HEK293T (cell line): Measurements from ENCODE around the gene TNPO3.

Experiments used
- CTCF ChIA-PET: fragments of 350-600 bp; formaldehyde crosslinking; extraction: SDS; loops from one replicate; lab custom pipeline; 2021; ENCODE audit warnings: antibody characterized with exemption, inconsistent platforms; lab: Yijun Ruan, JAX
- POLR2A ChIA-PET: fragments of 350-600 bp; formaldehyde crosslinking; extraction: SDS; loops from one replicate; lab custom pipeline; 2020; ENCODE audit warnings: antibody characterized with exemption, inconsistent platforms; lab: Yijun Ruan, JAX
- DNase-seq: peaks from one replicate; pipeline ENCODE4 v3.0.0; 2012; ENCODE audit warnings: mixed read lengths; ENCODE audit errors: extremely low spot score
- ARNT ChIP-seq: fragments of 450-650 bp; IDR thresholded peaks from 2 replicates; pipeline ENCODE4 v1.6.1; 2017; ENCODE audit warnings: mild to moderate bottlenecking
- BHLHE40 ChIP-seq: fragments of 450-650 bp; IDR thresholded peaks from 2 replicates; pipeline ENCODE4 v1.6.1; 2016; ENCODE audit warnings: mild to moderate bottlenecking, moderate library complexity, borderline replicate concordance
- CTBP1 ChIP-seq: fragments of 450-650 bp; IDR thresholded peaks from 2 replicates; pipeline ENCODE4 v1.6.1; 2016; ENCODE audit warnings: borderline replicate concordance
- ELF4 ChIP-seq: fragments of 450-650 bp; IDR thresholded peaks from 2 replicates; pipeline ENCODE4 v1.6.1; 2017; ENCODE audit warnings: antibody characterized with exemption
- FOXA1 ChIP-seq: fragments of 450-650 bp; IDR thresholded peaks from 2 replicates; pipeline ENCODE4 v1.6.1; 2016; ENCODE audit warnings: mild to moderate bottlenecking
- FOXK2 ChIP-seq: fragments of 450-650 bp; IDR thresholded peaks from 2 replicates; pipeline ENCODE4 v1.6.1; 2016; ENCODE audit warnings: mild to moderate bottlenecking
- FOXM1 ChIP-seq: fragments of 450-650 bp; IDR thresholded peaks from 2 replicates; pipeline ENCODE4 v1.6.1; 2017; ENCODE audit warnings: mild to moderate bottlenecking, borderline replicate concordance
- HDGF ChIP-seq: fragments of 450-650 bp; IDR thresholded peaks from 2 replicates; pipeline ENCODE4 v1.6.1; 2017; ENCODE audit warnings: antibody characterized with exemption, borderline replicate concordance
- L3MBTL2 ChIP-seq: fragments of 450-650 bp; conservative IDR thresholded peaks from 2 replicates; pipeline ENCODE4 v1.6.1; 2016; ENCODE audit warnings: mild to moderate bottlenecking
- LEF1 ChIP-seq: fragments of 450-650 bp; IDR thresholded peaks from 2 replicates; pipeline ENCODE4 v1.6.1; 2017; ENCODE audit warnings: mild to moderate bottlenecking, borderline replicate concordance
- NFRKB ChIP-seq: fragments of 450-650 bp; IDR thresholded peaks from 2 replicates; pipeline ENCODE4 v1.6.1; 2016; ENCODE audit warnings: mild to moderate bottlenecking, moderate library complexity
- SP1 ChIP-seq: fragments of 450-650 bp; IDR thresholded peaks from 2 replicates; pipeline ENCODE4 v1.6.1; 2017
- SUZ12 ChIP-seq: fragments of 450-650 bp; IDR thresholded peaks from 2 replicates; pipeline ENCODE4 v1.6.1; 2016; ENCODE audit warnings: mild to moderate bottlenecking
- TARDBP ChIP-seq: fragments of 450-650 bp; IDR thresholded peaks from 2 replicates; pipeline ENCODE4 v1.6.1; 2016
- ZNF384 ChIP-seq: fragments of 450-650 bp; IDR thresholded peaks from 2 replicates; pipeline ENCODE4 v1.6.1; 2016
- TF ChIP-seq, protein P1 (sequence below): fragments of 450-650 bp; IDR thresholded peaks from 2 replicates; pipeline ENCODE4 v1.6.1; 2016

TNPO3 gene

DNA sequence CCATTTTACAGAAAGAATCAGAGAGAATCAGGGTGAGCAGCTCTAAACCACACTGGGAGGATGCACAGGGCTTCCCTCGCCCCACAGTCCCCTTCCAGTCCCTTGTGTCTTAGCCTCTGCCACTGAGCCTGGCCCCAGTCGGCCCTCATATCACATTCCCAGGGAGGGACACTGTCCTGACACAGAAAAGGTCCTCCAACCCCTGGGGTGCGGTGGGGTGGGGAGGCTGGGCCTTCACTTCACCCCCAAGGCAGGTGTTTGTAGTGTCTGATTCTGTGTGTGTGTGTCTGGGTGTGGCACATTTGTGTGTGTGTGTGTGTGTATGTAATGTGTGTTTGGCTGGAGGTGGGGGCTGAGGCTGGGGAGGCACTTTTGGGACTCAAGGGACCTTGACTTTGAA lies 142.6 kb downstream of the TNPO3 start:
- CTCF ChIA-PET, result interaction anchor here (0.6 to 1.8 kb wide), 2 partner anchors 23 to 180 kb away, joined by 3 to 9 read pairs; no protein-coding TSS in a partner anchor
- no peak for DNase-seq
- TF ChIP-seq FOXA1 (no peak), L3MBTL2 (no peak), FOXK2 (no peak), CTBP1 (no peak), LEF1 (no peak), ELF4 (no peak), TARDBP (no peak), ZNF384 (no peak), SUZ12 (no peak), FOXM1 (no peak), SP1 (no peak), ARNT (no peak), HDGF (no peak), NFRKB (no peak)
- TF ChIP-seq, protein P1, sequence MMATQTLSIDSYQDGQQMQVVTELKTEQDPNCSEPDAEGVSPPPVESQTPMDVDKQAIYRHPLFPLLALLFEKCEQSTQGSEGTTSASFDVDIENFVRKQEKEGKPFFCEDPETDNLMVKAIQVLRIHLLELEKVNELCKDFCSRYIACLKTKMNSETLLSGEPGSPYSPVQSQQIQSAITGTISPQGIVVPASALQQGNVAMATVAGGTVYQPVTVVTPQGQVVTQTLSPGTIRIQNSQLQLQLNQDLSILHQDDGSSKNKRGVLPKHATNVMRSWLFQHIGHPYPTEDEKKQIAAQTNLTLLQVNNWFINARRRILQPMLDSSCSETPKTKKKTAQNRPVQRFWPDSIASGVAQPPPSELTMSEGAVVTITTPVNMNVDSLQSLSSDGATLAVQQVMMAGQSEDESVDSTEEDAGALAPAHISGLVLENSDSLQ, result no peak
- POLR2A ChIA-PET, result no interaction called here

DNA sequence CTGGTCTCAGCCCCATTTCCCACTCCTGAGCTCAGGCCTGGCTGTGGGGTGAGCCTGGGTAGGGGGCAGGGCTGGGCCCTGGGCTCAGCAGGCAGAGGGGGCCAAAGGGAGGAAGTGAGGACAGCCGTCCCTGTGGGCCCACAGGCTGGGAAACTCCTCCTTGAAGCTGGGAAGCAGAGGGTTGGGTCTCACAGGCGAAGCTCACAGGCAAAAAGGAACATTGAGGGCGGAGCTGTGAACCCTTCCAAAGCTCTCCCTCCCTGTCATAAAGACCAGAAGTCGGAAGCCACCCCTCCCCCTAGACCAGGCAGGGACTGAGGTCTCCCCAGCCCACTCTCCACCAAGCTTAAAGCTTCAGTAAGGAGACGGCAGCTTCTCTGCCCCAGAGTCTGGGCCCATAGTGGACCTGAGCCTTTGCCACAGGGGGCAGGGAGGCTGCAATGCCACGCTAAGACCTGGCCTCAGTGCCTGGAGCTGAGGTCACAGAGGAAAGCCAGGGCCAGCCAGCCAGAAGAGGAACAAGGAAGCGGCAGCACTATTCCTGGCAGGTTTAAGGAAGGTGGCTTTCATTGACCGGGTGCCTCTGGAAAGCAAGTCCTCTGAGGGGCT lies 143.4 kb downstream of the TNPO3 start:
- ChIA-PET POLR2A (no interaction called here), CTCF (interaction anchor here (0.5 to 1.8 kb wide), 3 partner anchors 22 to 180 kb away, joined by 3 to 9 read pairs (median 3); no protein-coding TSS in a partner anchor)
- TF ChIP-seq BHLHE40 (no peak), TARDBP (no peak), NFRKB (no peak), ZNF384 (no peak), CTBP1 (no peak), FOXM1 (no peak), SUZ12 (no peak), L3MBTL2 (no peak), ELF4 (no peak), HDGF (no peak), SP1 (no peak), LEF1 (no peak), FOXK2 (no peak), FOXA1 (no peak), ARNT (no peak)
- TF ChIP-seq, protein P1, result no peak
- DNase-seq, result no peak

DNA sequence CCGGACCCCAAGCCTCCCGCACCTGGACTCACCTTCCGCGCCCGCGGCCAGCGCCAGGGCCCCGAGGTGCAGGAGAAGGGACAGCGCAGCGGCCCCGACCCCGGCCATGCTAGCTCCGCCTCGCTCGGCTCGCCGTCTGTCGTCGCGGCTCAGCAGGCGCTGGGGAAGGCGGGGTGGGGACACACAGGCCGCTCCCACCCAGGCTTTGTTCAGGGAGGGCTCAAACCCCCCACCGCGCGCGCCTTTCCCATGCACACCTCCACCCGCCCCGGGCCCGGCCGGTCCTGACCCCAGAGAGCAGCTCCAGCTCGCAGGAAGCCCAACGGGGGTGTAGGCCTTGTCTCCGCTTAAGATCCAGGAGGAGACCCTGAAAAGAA lies 144.4 kb downstream of the TNPO3 start, which contains the start of gene KCP:
Gene KCP, minus strand, starts transcription at position 141 of the 377 bp plus-strand sequence. Its CDS starts 33 bp downstream, at position 108.
- ChIA-PET CTCF (interaction anchor here (1.8 kb wide), 1 partner anchor 181 kb away, joined by 9 read pairs; no protein-coding TSS in a partner anchor), POLR2A (no interaction called here)
- DNase-seq, result no peak
- TF ChIP-seq SUZ12 (no peak), FOXA1 (no peak), BHLHE40 (no peak)

DNA sequence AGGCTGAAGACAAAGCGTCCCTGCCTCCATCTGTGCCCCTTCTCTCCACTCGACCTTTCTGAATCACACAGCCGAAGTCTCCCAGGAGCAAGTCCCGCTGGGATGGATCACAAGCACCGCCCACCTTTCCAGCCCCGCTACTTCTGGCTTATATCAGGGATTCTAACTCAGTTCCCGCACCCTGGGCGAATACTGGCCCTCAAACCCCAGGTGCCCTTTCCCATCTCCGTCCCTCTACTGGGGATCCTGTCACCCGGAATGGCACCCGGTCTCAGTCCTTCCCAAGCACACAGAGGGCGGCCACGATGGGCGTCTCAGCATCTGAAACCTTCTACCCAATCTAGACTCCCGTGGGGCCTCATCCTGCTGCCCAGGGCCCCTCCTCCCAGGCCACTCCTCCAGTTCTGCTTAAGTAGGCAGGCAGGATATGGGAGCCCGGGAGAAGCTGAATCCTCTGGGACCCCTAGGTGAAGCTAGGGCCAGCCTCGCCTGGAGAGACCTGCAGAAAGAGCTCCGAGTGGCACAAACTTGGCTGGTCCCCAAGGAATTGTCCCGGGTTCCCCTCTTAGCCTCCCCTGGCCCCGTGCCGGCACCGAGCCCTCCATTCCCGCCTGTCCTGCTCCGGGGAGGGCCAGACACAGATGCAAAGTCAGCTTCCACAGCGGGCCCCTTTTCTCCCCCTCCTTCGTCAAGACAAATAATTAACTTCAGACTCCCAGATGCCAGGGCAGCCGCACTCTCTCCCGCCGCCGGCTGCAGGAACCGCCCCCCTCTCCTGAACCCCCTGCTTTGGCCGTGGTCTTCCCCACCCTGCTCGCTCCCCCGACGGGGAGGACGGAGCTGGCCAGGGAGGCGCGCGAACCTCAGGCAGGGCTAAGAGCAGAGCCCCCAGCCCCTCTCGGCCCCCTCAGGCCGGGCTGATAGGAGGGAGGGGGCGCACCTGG lies 145.0 kb downstream of the TNPO3 start:
- POLR2A ChIA-PET, result no interaction called here
- CTCF ChIA-PET, result interaction anchor here (1.0 kb wide), 1 partner anchor 254 kb away, joined by 3 read pairs; no protein-coding TSS in a partner anchor
- TF ChIP-seq BHLHE40, result no peak
- peak; percentile 50 for DNase-seq

DNA sequence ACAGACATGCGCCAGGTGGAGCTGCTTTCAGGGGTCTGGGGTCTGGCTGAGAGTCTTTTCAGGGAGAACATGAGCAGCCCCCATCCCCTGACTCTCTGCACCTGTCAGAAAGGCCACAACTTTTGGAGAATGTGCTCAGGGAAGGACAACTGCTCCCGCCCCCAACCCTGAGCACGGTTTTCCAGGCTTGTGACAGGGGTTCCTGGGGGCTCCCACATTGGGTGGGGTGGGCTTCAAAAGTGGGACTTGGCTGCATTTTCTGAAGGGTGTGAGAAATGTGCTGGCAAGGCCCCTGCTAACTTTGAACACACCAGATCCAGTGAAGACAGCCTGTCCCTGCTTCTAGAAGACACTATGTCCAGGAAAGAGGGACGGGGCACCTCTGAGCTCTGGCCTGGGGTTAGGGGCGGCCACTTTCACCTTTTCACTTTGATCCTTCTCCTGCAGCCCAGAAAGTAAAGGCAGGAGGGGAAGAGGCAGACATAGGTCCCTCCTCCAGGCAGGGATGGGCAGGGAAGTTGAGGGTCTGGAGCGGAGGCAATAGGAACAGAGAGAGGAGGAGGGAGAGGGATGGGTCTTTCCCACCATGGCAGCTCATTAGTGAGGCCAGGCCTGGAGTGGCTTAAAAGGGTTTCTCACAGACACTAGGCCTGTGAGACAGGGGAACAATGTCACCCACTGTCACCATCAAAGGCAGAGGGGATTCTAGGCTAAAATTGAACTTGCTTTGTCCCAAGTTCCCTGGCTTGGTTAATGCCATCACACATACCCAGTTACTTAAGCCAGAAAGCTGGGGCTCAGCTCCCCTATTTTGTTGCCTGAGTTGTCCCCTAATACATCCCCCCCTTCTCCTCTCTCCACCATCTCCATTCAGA lies 145.9 kb downstream of the TNPO3 start:
- CTCF ChIA-PET, result interaction anchor here (1.0 kb wide), 1 partner anchor 255 kb away, joined by 3 read pairs; no protein-coding TSS in a partner anchor
- POLR2A ChIA-PET, result no interaction called here
- TF ChIP-seq SUZ12, result no peak
- no peak for TF ChIP-seq LEF1
- TF ChIP-seq NFRKB, result no peak
- TF ChIP-seq SP1, result no peak
- no peak for TF ChIP-seq ELF4
- no peak for TF ChIP-seq FOXK2
- TF ChIP-seq FOXM1, result no peak
- TF ChIP-seq CTBP1, result no peak
- TF ChIP-seq, protein P1, result no peak
- no peak for TF ChIP-seq TARDBP
- no peak for TF ChIP-seq FOXA1
- TF ChIP-seq ARNT, result no peak
- no peak for TF ChIP-seq L3MBTL2
- TF ChIP-seq BHLHE40, result no peak
- TF ChIP-seq ZNF384, result no peak
- no peak for TF ChIP-seq HDGF
- no peak for DNase-seq
